Breast epithelium (tissue), 4 donors: ENCODE measurements around the gene RAB21. TPM values are rescaled to one million over a fixed set of nuclear protein-coding genes. Genes with fewer than 3 reads are reported as not detected.

Source experiments
- DNase-seq, 2 donors: peaks; one replicate each; pipeline ENCODE4 v3.0.0-alpha.2; 2019; ENCODE audit warnings: low spot score in 2 of 2
- H3K27ac ChIP-seq, 2 donors: fragments of 200-600 bp; sonication (generic) in 1 of 2; one replicate each; pipeline ENCODE4 v1.5.1; 2016 to 2019; ENCODE audit warnings: mild to moderate bottlenecking in 1 of 2
- H3K27me3 ChIP-seq, 2 donors: fragments of 200-600 bp; sonication (generic) in 1 of 2; one replicate each; pipeline versions ENCODE4 v1.5.1 to v1.6.0; 2017 to 2019; ENCODE audit warnings: control low read depth in 1 of 2, mild to moderate bottlenecking in 1 of 2
- H3K36me3 ChIP-seq: fragments of 200-600 bp; one replicate; pipeline ENCODE4 v1.5.1; 2019
- H3K4me1 ChIP-seq, 2 donors: fragments of 200-600 bp; sonication (generic); one replicate each; pipeline ENCODE4 v1.5.1; 2016 to 2019; ENCODE audit warnings: control low read depth in 1 of 2
- H3K4me3 ChIP-seq, 3 donors: fragments of 200-600 bp; sonication (generic); 1 replicate in 2 of 3; 2 replicates in 1 of 3; pipeline ENCODE4 v1.5.1; 2016 to 2019; ENCODE audit warnings: mild to moderate bottlenecking in 3 of 3, moderate library complexity in 2 of 3
- H3K9me3 ChIP-seq, 2 donors: fragments of 200-600 bp; sonication (generic) in 1 of 2; one replicate each; pipeline ENCODE4 v1.5.1; 2016 to 2019; ENCODE audit warnings: control low read depth in 1 of 2
- POLR2A ChIP-seq: fragments of 450-650 bp; IDR thresholded peaks from one replicate; pipeline ENCODE4 v1.6.1; 2016; ENCODE audit warnings: antibody characterized with exemption, mild to moderate bottlenecking, moderate library complexity
- POLR2AphosphoS5 ChIP-seq, 3 donors: sonication (generic); formaldehyde crosslinking; IDR thresholded peaks; one replicate each; pipeline ENCODE4 v1.6.1; 2017; ENCODE audit warnings: antibody characterized with exemption in 3 of 3
- intact Hi-C: fragments of 100-400 bp; cut with DNase I; formaldehyde crosslinking; loops from one replicate; pipeline ENCODE4 v1.15.1; 2023; ENCODE audit warnings: low total_unique reads
- total RNA-seq, 3 donors: library from RNA; depleted of rRNA; stranded (reverse); fragments of >200 nt; gene quantifications; one replicate each; pipeline ENCODE4 v1.1.0, GENCODE V29; 2016
- TF ChIP-seq, protein P1 (sequence below), 3 donors: fragments of 450-650 bp; IDR thresholded peaks; one replicate each; pipeline ENCODE4 v1.5.1; 2016 to 2017; ENCODE audit warnings: antibody characterized with exemption in 3 of 3, mild to moderate bottlenecking in 3 of 3, moderate library complexity in 3 of 3

Gene RAB21
- total RNA-seq, 3 donors from 2014 or later, result 22.1 to 26.9 (median 22.6) TPM

DNA sequence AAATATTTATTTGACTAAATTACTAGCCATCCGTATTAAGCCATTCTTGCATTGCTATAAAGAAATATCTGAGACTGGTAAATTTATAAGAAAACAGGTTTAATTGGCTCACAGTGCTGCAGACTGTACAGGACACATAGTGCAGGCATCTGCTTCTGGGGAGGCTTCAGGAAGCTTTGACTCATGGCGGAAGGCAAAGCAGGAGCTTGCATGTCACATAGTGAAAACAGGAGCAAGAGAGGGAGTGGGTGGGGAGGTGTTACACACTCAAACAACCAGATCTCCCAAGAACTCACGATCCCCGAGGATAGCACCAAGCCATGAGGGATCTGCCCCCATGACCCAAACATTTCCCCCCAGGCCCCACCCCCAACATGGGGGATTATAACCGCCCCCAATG is 26.7 kb upstream of the RAB21 start:
- Histone ChIP-seq H3K9me3 (no peaks in the 10 kb centered on the region), H3K27me3 (no peaks in the 10 kb centered on the region), H3K4me1 (no peaks in the 10 kb centered on the region), H3K4me3 (no peak overlapping the region), H3K36me3 (no peaks in the 10 kb centered on the region), H3K27ac (no peak overlapping the region)
- TF ChIP-seq POLR2A (no peak), POLR2AphosphoS5 (IDR thresholded peaks at IDR 0.05) (no peak)
- TF ChIP-seq, protein P1, sequence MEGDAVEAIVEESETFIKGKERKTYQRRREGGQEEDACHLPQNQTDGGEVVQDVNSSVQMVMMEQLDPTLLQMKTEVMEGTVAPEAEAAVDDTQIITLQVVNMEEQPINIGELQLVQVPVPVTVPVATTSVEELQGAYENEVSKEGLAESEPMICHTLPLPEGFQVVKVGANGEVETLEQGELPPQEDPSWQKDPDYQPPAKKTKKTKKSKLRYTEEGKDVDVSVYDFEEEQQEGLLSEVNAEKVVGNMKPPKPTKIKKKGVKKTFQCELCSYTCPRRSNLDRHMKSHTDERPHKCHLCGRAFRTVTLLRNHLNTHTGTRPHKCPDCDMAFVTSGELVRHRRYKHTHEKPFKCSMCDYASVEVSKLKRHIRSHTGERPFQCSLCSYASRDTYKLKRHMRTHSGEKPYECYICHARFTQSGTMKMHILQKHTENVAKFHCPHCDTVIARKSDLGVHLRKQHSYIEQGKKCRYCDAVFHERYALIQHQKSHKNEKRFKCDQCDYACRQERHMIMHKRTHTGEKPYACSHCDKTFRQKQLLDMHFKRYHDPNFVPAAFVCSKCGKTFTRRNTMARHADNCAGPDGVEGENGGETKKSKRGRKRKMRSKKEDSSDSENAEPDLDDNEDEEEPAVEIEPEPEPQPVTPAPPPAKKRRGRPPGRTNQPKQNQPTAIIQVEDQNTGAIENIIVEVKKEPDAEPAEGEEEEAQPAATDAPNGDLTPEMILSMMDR (IDR thresholded peaks at IDR 0.05), result no peak
- DNase-seq, result no peak
- intact Hi-C loops, result no loop called here

DNA sequence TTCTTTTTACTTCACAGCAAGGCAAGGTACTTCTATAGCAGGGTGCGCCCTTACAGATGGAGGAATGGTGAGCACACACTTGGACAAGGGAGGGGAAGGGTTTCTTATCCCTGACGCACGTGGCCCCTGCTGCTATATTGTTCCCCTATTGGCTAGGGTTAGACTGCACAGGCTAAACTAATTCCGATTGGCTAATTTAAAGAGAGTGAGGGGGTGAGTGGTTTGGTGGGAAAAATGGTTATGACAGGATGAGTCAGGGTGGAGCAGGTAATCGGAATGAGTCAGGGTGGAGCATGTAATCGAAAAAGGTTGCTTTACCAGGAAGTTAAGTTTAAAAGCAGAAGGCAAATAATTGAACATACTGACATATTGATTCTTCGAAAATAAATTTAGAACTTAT is 23.7 kb upstream of the RAB21 start:
- Histone ChIP-seq H3K27ac (no peak overlapping the region), H3K9me3 (no peaks in the 10 kb centered on the region), H3K4me3 (no peak overlapping the region), H3K4me1 (no peaks in the 10 kb centered on the region), H3K27me3 (no peaks in the 10 kb centered on the region), H3K36me3 (no peaks in the 10 kb centered on the region)
- DNase-seq, result no peak
- TF ChIP-seq, protein P1 (IDR thresholded peaks at IDR 0.05), result no peak
- intact Hi-C loops, result no loop called here

DNA sequence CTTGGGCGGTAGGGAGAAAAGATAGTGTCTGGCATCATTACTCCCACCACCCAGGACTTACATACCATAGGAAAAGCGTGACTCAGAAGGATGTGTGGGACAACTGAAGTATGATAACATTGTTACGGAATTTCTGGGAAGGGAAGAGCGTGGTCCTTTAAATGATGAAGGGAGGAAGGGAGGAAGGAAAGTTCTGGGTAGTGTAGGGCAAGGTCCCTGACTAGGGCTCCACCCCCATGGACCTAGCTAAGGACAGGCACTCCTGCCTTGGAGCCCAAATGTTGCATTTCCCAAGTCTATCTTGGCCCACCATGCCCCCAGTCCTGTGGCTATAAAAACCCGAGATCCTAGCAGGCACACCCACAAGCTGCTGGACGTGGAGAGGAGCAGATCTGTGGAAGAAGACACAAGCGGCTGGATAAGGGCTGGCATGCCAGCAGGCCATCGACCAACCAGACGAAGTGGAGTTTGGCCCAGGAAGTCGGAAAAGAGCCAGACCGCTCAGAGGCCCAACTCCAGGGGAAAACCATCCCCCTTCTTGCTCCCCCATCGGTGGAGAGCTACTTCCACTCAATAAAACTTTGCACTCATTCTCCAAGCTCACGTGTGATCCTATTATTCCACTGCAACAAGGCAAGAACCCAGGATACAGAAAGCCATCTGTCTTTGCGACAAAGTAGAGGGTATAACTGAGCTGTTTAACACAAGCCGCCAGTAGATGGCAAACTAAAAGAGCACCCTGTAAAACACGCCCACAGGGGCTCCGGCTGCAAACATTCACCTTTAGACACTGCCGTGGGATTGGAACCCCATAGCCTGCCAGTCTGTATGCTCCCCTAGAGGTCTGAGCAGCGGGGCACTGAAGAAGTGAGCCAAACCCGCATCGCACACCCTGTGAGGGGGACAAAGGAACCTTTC is 23.0 kb upstream of the RAB21 start:
- no peaks in the 10 kb centered on the region for H3K36me3 ChIP-seq
- intact Hi-C loops, result no loop called here
- H3K9me3 ChIP-seq, result no peaks in the 10 kb centered on the region
- H3K27ac ChIP-seq, result no peak overlapping the region
- no peaks in the 10 kb centered on the region for H3K27me3 ChIP-seq
- H3K4me1 ChIP-seq, result no peaks in the 10 kb centered on the region
- TF ChIP-seq POLR2A, result no peak
- TF ChIP-seq POLR2AphosphoS5 (IDR thresholded peaks at IDR 0.05), result no peak
- no peak for DNase-seq
- H3K4me3 ChIP-seq, result no peak overlapping the region

- H3K4me3 ChIP-seq, result no peak overlapping the region
- TF ChIP-seq POLR2A, result no peak
- TF ChIP-seq, protein P1 (IDR thresholded peaks at IDR 0.05), result no peak
- TF ChIP-seq POLR2AphosphoS5 (IDR thresholded peaks at IDR 0.05), result no peak
- H3K36me3 ChIP-seq, result no peaks in the 10 kb centered on the region
- no peaks in the 10 kb centered on the region for H3K4me1 ChIP-seq
- no peaks in the 10 kb centered on the region for H3K9me3 ChIP-seq
- H3K27ac ChIP-seq, result no peak overlapping the region
- no peak for DNase-seq
- no peaks in the 10 kb centered on the region for H3K27me3 ChIP-seq
- intact Hi-C loops, result no loop called here
Observed at GRCh38 chr12:71732357-71732712, 22.3 kb upstream of the RAB21 start.

DNA sequence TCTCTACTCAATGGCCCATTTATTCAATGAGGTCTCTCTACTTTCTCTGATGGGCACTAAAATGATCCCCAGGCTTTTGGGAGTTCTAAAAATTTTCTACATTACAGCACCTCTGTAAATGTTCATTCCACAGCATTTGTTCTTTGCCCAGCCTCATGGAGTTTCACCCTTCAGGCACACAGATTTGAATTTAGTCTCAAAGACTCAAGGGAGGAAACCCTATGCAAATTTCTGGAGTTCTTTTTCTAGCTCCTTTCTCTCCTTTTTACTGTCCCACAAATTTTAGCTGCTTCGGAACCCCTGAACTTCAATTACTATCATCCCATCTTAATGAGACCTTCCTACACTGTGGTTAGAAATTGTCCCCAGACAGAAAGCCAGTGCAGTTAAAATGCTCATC is 17.5 kb upstream of the RAB21 start:
- H3K9me3 ChIP-seq, result no peaks in the 10 kb centered on the region
- no peak overlapping the region for H3K27ac ChIP-seq
- H3K4me3 ChIP-seq, result no peak overlapping the region
- H3K27me3 ChIP-seq, result no peaks in the 10 kb centered on the region
- H3K4me1 ChIP-seq, result no peaks in the 10 kb centered on the region
- DNase-seq, result no peak
- TF ChIP-seq, protein P1 (IDR thresholded peaks at IDR 0.05), result no peak
- TF ChIP-seq POLR2A (no peak), POLR2AphosphoS5 (IDR thresholded peaks at IDR 0.05) (no peak)
- no peaks in the 10 kb centered on the region for H3K36me3 ChIP-seq
- intact Hi-C loops, result no loop called here
